Activated CD4-positive, alpha-beta T cell treated with anti-CD3 and anti-CD28 coated beads for 4 hours (primary cell): Measurements from ENCODE around the gene SCAF8.
"Not testable (repeated sequence)": the region's sequence is repeated elsewhere in the genome, so short reads cannot be mapped to it uniquely, and the experiment has no call there.

Experiments used
- DNase-seq, 2 donors: peaks; one replicate each; pipeline ENCODE4 v3.0.0-alpha.2; 2020

SCAF8 gene

GRCh38 chr6:154737424-154737823 is 4.2 kb downstream of the SCAF8 start:
- no peak for DNase-seq

GRCh38 chr6:154738551-154738961 is 5.3 kb downstream of the SCAF8 start:
- DNase-seq = no peak

- no peak for DNase-seq
These were observed 7.4 kb downstream of the SCAF8 start for GRCh38 chr6:154740658-154741057.

DNA sequence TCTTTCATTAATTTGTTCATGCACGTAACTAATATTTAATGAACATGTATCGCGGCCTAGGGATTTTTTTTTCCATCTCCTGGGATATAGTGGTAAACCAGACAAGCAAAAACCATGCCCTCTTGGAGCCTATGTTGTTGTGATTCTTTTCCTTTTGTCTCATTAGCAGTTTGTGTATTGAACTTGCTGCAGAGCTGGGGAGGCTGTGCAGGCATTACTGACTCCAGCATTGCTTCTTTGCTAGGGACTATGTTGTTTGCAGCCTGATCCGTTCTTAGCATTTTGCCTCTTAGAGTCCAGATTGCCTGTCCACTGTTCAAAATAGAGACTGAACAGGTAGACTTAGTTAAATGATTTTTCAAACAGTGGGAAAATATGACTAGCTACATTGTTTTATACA is 9.7 kb downstream of the SCAF8 start:
- no peak for DNase-seq

- not testable (repeated sequence) for DNase-seq
These were observed 11.0 kb downstream of the SCAF8 start for GRCh38 chr6:154744029-154744745.

DNA sequence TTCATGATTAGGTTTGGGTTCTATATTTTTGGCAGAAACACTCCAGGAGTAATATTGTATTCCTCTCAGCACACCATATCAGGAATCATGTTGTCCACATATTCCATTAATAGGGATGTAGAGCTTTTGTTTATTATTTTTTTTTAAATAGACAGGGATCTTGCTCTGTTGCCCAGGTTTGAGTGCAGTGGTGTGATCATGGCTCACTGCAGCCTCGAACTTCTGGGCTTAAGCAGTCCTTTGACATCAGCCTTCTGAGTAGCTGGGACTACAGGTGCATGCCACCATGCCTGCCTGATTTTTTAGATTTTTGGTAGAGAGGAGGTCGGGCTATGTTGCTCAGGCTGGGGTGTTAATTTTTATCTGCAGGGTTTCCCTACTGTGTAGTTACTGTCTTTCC is 12.0 kb downstream of the SCAF8 start:
- DNase-seq = no peak

- no peak for DNase-seq
These were observed 16.1 kb downstream of the SCAF8 start for GRCh38 chr6:154749341-154749740.

DNA sequence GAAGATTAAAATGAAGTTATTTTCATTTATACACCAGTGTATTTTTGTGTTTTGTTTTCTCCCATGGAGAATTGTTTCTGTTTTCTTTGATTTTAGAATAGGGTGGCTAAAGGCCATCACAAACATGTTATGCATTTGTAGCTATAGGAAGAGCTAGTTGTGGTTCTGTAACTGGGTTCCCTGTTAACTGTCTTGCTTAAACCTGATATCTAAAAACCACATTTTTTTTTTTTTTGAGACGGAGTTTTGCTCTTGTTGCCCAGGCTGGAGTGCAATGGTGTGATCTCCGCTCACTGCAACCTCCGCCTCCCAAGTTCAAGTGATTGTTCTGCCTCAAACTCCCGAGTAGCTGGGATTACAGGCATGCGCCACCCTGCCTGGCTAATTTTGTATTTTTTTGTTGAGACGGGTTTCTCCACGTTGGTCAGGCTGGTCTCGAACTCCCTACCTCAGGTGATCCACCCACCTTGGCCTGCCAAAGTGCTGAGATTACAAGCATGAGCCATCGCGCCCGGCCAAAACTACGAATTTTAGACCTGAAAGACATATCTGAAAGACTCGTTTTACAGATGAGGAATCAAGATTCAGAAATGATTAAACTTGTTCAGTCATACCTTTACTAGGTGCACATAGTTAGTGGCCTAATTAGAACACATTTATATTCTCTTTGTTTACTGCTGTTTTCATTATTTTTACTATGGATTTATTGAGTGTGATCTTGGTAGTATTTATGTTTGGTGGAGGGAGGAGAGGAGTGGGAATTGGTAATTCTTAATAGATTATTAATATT is 18.0 kb downstream of the SCAF8 start:
- DNase-seq = no peak

DNA sequence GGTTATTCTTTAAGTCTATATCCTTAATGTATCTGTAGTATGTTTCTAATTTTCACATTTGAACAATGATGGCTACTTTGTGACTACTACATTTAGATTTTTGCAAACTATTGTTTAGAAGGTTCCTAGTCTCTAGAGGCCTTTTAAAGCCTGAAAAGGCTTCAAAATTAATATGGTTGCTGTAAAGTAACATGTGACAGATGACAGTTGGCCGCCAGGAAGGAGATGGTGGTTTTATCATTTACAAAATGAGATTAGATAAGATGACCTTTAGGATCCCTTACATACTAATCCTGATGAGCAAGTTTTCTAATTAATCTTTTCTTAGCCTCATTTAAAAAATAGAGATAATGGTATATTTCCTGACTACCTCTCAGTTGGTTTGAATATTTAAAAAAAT is 18.8 kb downstream of the SCAF8 start:
- DNase-seq = no peak

GRCh38 chr6:154754152-154754551 is 20.9 kb downstream of the SCAF8 start:
- DNase-seq = no peak

GRCh38 chr6:154757352-154758050 is 24.3 kb downstream of the SCAF8 start:
- DNase-seq = no peak

DNA sequence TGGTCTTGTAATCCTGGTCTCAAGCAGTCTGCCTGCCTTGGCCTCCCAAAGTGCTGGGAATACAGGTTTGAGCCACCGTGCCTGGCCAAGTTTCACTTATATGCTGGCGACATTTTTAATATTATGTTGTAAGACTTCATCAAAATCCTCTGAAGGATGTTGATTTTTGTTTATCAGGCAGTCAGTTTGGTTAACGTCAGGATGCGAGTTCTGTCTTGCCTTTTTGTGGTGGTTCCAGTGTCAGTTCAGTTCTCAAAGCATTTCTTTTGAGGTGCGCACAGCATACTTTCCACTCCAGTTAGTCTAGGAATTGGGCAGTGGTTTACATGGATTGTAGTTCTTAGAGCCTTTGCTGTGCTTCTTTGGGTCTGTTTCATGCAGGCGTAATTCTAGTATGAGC is 24.9 kb downstream of the SCAF8 start:
- DNase-seq = no peak

GRCh38 chr6:154763650-154764049 is 30.4 kb downstream of the SCAF8 start:
- no peak for DNase-seq

DNA sequence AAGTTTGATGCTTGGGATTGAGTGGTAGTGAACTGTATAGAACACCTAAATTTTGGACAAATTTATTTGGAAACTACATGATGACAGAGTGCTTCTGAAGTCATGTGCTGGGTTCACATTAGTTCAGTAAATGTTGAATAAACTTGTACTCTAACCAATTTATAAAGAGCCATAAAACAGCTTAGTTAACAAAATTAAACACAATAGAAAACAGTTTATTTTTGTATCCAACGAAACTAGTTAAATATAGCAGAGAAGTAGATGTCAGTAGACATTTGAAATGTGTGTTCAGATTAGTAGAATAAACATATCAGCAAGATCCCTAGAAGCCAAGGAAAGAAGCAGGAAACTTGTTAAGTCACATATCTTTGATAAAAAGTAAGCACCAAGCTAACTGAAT is 32.1 kb downstream of the SCAF8 start:
- DNase-seq = no peak

GRCh38 chr6:154766288-154766687 is 33.1 kb downstream of the SCAF8 start:
- DNase-seq = no peak

GRCh38 chr6:154767003-154767723 is 33.9 kb downstream of the SCAF8 start:
- no peak for DNase-seq

DNA sequence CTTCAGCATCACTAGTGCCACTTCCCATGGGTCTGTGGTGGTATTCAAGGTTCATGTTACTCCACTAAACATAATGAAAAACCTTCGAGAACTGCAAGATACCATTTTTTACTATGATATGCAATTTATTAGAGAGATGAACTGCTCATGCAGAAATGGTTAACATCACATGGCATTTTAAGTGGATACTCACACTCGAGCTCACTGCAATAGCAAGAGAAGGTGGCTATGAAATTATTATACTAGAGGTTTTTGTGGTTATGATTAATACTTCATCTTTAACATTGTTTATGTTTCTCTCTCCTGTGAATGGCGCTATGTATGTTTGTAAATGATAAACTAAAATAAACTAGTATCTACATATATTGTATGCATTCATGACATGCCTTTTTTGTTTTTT is 35.1 kb downstream of the SCAF8 start:
- DNase-seq = no peak

GRCh38 chr6:154773610-154774089 is 40.4 kb downstream of the SCAF8 start:
- no peak for DNase-seq

GRCh38 chr6:154779157-154779556 is 45.9 kb downstream of the SCAF8 start:
- DNase-seq = not testable (repeated sequence)

- DNase-seq = no peak
These were observed 49.0 kb downstream of the SCAF8 start for GRCh38 chr6:154782193-154782592.

DNA sequence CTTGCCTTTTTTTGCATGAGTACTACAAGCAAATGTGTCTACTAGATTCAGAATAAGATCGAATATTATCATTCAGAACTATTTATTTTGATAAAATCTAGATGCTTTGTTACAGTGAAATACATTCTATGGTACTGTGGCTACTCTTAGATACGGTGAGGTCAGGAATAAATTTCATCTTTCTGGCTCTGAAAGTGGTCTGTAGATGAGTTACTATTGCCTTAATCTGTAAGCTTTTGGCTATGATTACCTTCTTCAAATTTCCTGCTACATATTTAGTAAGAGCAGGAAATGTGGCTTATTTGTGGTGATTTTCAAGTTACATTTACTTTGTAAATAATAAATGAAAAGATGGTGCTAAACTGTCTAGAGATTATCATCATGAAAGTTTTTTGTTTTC is 50.0 kb downstream of the SCAF8 start:
- DNase-seq = no peak

DNA sequence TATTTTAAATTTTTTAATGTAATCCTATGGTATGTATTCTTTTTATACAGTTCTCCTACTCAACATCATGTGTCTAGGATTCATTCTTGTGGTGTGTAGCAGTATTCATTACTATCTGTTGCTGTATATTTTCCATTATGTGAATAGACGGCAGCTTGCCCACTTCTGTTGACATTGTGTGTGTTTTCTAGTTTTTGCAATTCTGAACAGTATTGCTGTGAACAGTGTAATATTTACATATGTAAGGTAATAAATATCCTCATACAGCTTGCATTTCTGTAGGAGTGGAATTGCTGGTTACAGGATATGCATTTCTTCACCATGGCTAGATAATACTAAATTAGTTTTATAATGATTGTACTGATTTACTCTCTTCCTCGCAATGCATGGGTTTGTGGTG is 51.9 kb downstream of the SCAF8 start:
- no peak for DNase-seq
